Hepatocyte (in vitro differentiated cells): ENCODE results near the gene FARP2. TPM values are rescaled to one million over a fixed set of nuclear protein-coding genes. Genes with fewer than 3 reads are reported as not detected.

Source experiments
- DNase-seq: peaks from one replicate; pipeline ENCODE4 v3.0.0-alpha.2; 2016; ENCODE audit warnings: low spot score
- H2AFZ ChIP-seq: fragments of 200-600 bp; sonication (generic); 2 replicates; pipeline ENCODE4 v1.6.0; 2016; ENCODE audit warnings: antibody characterized with exemption, mild to moderate bottlenecking
- H3K27ac ChIP-seq: fragments of 200-600 bp; sonication (generic); 2 replicates; pipeline ENCODE4 v1.5.1; 2016; ENCODE audit warnings: mild to moderate bottlenecking
- H3K27me3 ChIP-seq: fragments of 200-600 bp; sonication (generic); 2 replicates; pipeline ENCODE4 v1.6.1; 2016
- H3K36me3 ChIP-seq: fragments of 200-600 bp; sonication (generic); replicated peaks from 2 replicates; pipeline ENCODE4 v1.5.1; 2016; ENCODE audit warnings: low read depth; ENCODE audit not compliant: insufficient read depth
- H3K4me1 ChIP-seq: fragments of 200-600 bp; sonication (generic); 2 replicates; pipeline ENCODE4 v1.5.1; 2016; ENCODE audit warnings: mild to moderate bottlenecking, moderate library complexity; ENCODE audit not compliant: insufficient read depth
- H3K4me2 ChIP-seq: fragments of 200-600 bp; sonication (generic); 2 replicates; pipeline ENCODE4 v1.6.0; 2016
- H3K4me3 ChIP-seq: fragments of 200-600 bp; sonication (generic); 2 replicates; pipeline ENCODE4 v1.5.1; 2016; ENCODE audit warnings: mild to moderate bottlenecking
- H3K79me2 ChIP-seq: fragments of 200-600 bp; sonication (generic); 2 replicates; pipeline ENCODE4 v1.6.0; 2017; ENCODE audit warnings: mild to moderate bottlenecking
- H3K9me2 ChIP-seq: fragments of 200-600 bp; sonication (generic); replicated peaks from 2 replicates; pipeline ENCODE4 v1.6.0; 2017; ENCODE audit warnings: mild to moderate bottlenecking; ENCODE audit not compliant: insufficient read depth
- H3K9me3 ChIP-seq: fragments of 200-600 bp; sonication (generic); 2 replicates; pipeline ENCODE4 v1.5.1; 2016; ENCODE audit warnings: low read depth, mild to moderate bottlenecking
- H4K20me1 ChIP-seq: fragments of 200-600 bp; sonication (generic); 2 replicates; pipeline ENCODE4 v1.6.0; 2016; ENCODE audit warnings: mild to moderate bottlenecking; ENCODE audit not compliant: insufficient read depth, poor library complexity, severe bottlenecking
- EZH2 ChIP-seq: fragments of 200-600 bp; sonication (generic); IDR thresholded peaks from 2 replicates; pipeline ENCODE4 v1.6.1; 2016; ENCODE audit warnings: antibody characterized with exemption, mild to moderate bottlenecking, borderline replicate concordance
- EZH2phosphoT487 ChIP-seq: fragments of 200-600 bp; sonication (generic); IDR thresholded peaks from one replicate; pipeline ENCODE4 v1.6.1; 2018; ENCODE audit warnings: antibody characterized with exemption, mild to moderate bottlenecking, low read depth, moderate library complexity; ENCODE audit not compliant: unreplicated experiment, severe bottlenecking
- WGBS: methylation state at CpG from one replicate; pipeline ENCODE4 v1.1.6; 2016; ENCODE audit warnings: low lambda C conversion rate; ENCODE audit errors: missing lambda C conversion rate; 5-methylcytosine and 5-hydroxymethylcytosine counted together
- polyA plus RNA-seq: library from polyadenylated mRNA; unstranded; fragments of >200 nt; fragmentation: Nextera tagmentation; extraction: Ambion mirVana; gene quantifications from 2 replicates; pipeline ENCODE4 v1.2.1, GENCODE V29; 2016
- total RNA-seq: library from RNA; depleted of rRNA; stranded (reverse); fragments of >200 nt; gene quantifications from 2 replicates; pipeline ENCODE4 v1.2.3, GENCODE V29; 2014
- TF ChIP-seq, protein P1 (sequence below): fragments of 200-600 bp; sonication (generic); IDR thresholded peaks from 2 replicates; pipeline ENCODE4 v1.5.1; 2016; ENCODE audit warnings: antibody characterized with exemption, mild to moderate bottlenecking; ENCODE audit not compliant: poor library complexity

FARP2 gene
- total and polyA plus RNA-seq, 2 experiments from 2014 or later, result 29.1 to 29.6 TPM

DNA sequence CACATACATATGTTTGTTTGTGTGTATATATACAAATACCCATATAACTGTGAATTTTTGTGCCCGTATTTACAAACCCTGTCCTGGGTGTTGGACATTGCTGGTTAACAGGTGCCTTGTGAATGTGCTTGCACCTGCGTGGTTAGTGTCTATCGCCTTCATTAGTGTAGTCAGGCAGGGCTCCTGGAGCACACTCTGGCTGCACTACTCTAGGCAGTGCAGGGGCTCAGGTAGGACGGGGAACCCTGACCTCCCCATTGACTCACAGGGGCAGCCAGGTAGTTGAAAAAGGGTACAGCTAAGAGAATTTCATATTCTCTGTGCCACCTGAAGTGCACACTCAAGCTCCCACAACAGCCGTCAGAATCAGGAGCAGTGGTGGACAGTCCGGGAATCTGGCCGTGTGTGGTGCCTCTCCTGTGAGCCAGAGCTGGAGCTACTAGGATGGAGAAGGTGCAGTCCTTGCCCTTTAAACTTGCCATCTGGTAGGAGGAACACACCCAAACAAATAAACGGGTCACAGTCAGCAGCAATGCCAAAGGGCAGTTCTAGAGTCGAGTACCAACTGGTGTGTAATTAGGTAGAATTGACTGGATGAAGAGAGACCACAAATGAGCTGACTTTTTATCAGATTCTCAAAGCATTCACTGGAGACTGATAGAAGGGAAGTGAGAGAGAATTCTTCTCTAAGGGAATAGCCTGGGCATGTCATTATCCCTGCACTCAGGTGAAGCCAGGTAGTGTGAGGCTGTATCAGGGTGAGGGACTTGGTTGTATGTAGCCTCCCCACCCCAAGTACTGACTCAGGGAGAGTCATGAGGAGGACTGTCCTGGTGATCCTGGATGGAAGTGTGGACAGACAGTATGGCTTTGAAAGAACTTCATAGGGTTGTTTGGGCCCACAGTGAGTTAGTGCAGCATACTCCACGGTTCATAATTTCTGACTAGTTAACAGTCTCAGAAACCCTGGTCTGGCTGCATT, 44.1 kb downstream of the FARP2 start:
- no peak for DNase-seq
- Histone ChIP-seq H3K4me2 (no peak overlapping the region), H3K9me3 (no peaks in the 10 kb centered on the region)

DNA sequence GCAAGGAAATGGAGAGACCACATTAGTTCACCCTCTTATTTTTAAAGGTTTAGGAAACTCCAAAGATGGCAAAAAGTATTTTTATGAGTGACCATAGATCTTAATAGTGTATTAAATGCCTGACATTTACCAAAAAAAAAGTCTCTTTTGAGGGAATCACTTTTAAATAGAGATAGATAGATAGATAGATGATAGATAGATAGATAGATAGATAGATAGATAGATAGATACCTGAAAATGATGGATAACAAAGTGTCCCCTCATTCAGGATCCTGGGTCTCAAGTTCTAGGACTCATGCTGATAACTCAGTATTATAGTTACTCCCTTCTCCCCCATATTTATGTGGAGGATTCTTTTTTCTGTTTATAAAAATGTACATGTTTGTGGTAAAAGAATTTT, 52.8 kb downstream of the FARP2 start:
- H3K4me1 ChIP-seq, result peaks cover 6% of the 10 kb centered on the region
- TF ChIP-seq EZH2phosphoT487 (no peak), EZH2 (no peak)
- TF ChIP-seq, protein P1, sequence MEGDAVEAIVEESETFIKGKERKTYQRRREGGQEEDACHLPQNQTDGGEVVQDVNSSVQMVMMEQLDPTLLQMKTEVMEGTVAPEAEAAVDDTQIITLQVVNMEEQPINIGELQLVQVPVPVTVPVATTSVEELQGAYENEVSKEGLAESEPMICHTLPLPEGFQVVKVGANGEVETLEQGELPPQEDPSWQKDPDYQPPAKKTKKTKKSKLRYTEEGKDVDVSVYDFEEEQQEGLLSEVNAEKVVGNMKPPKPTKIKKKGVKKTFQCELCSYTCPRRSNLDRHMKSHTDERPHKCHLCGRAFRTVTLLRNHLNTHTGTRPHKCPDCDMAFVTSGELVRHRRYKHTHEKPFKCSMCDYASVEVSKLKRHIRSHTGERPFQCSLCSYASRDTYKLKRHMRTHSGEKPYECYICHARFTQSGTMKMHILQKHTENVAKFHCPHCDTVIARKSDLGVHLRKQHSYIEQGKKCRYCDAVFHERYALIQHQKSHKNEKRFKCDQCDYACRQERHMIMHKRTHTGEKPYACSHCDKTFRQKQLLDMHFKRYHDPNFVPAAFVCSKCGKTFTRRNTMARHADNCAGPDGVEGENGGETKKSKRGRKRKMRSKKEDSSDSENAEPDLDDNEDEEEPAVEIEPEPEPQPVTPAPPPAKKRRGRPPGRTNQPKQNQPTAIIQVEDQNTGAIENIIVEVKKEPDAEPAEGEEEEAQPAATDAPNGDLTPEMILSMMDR, result no peak
- H3K4me2 ChIP-seq, result no peak overlapping the region
- no peaks in the 10 kb centered on the region for H3K27me3 ChIP-seq
- no peaks in the 10 kb centered on the region for H3K79me2 ChIP-seq
- H3K27ac ChIP-seq, result no peak overlapping the region
- no peak for DNase-seq
- H3K4me3 ChIP-seq, result no peak overlapping the region
- no peaks in the 10 kb centered on the region for H4K20me1 ChIP-seq
- no peaks in the 10 kb centered on the region for H3K9me2 ChIP-seq
- no peaks in the 10 kb centered on the region for H3K9me3 ChIP-seq
- no peak overlapping the region for H2AFZ ChIP-seq
- H3K36me3 ChIP-seq, result no peaks in the 10 kb centered on the region

More for the DNA sequence above, 44.1 kb downstream of the FARP2 start:
- Histone ChIP-seq H3K79me2 (peaks cover 18% of the 10 kb centered on the region), H3K4me1 (peaks cover 11% of the 10 kb centered on the region), H3K36me3 (no peaks in the 10 kb centered on the region), H3K4me3 (no peak overlapping the region), H3K27me3 (no peaks in the 10 kb centered on the region), H2AFZ (no peak overlapping the region), H4K20me1 (peaks cover 11% of the 10 kb centered on the region), H3K27ac (no peak overlapping the region), H3K9me2 (no peaks in the 10 kb centered on the region)
- TF ChIP-seq EZH2phosphoT487 (no peak), EZH2 (no peak)
- TF ChIP-seq, protein P1, result no peak
- 85% methylated on average over 10 of the region's 10 CpGs for WGBS

DNA sequence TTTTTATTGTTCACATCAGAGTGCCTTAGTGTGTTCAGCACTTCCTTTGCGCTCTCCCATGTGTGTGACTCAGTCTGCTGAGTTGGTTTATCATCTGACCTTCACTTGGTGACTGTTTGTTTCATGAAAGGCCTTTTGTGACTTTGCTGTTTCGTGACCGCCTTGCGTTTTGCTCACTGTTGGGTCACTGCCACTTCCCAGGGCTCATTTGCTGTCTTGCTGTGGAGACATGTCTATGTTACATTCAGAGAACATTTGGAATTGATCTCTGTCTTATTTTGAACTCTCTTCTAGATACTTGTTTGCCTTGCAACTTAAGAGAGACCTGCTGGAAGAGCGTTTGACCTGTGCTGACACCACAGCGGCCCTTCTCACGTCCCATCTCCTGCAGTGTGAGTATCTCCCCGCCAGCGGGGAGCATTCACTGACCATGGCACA, 54.7 kb downstream of the FARP2 start:
- no peaks in the 10 kb centered on the region for H3K9me3 ChIP-seq
- H3K9me2 ChIP-seq, result no peaks in the 10 kb centered on the region
- H3K27ac ChIP-seq, result peak overlapping the region; percentile 23
- no peak overlapping the region for H3K4me2 ChIP-seq
- peaks cover 6% of the 10 kb centered on the region for H3K4me1 ChIP-seq
- no peaks in the 10 kb centered on the region for H4K20me1 ChIP-seq
- DNase-seq, result no peak
- no peaks in the 10 kb centered on the region for H3K27me3 ChIP-seq
- TF ChIP-seq EZH2phosphoT487, result no peak
- TF ChIP-seq EZH2, result no peak
- TF ChIP-seq, protein P1, result no peak
- 93% methylated on average over 9 of the region's 9 CpGs for WGBS
- no peak overlapping the region for H3K4me3 ChIP-seq
- H3K36me3 ChIP-seq, result no peaks in the 10 kb centered on the region
- H3K79me2 ChIP-seq, result no peaks in the 10 kb centered on the region
- no peak overlapping the region for H2AFZ ChIP-seq
